ENCODE data around the gene SCGB1C1. TPM values are rescaled to one million over a fixed set of nuclear protein-coding genes. Genes with fewer than 3 reads are reported as not detected.

Gene SCGB1C1
- total RNA-seq, 1 experiment from 2014 or later, result not detected

GRCh38 chr11:223026-223789 lies 30.3 kb downstream of the SCGB1C1 start:
- no peaks in the 10 kb centered on the region for H3K4me1 ChIP-seq (ENCODE audit: control insufficient read depth in 1 of 2, insufficient read depth in 2 of 2, low read length in 2 of 2)
- H3K36me3 ChIP-seq (ENCODE audit: control insufficient read depth in 1 of 2, insufficient read depth in 2 of 2, low read length in 2 of 2), result no peaks in the 10 kb centered on the region
- TF ChIP-seq MAX (IDR thresholded peaks at IDR 0.05) (no peak), REST (IDR thresholded peaks at IDR 0.05; ENCODE audit: low read depth) (no peak), POLR2AphosphoS5 (IDR thresholded peaks at IDR 0.05; ENCODE audit: low read depth, low read length) (no peak), EGR1 (IDR thresholded peaks at IDR 0.05; ENCODE audit: low read depth) (no peak), ZNF274 (IDR thresholded peaks at IDR 0.05; ENCODE audit: low read depth, low read length) (no peak), CBX3 (IDR thresholded peaks at IDR 0.05; ENCODE audit: low read depth) (no peak), TCF7L2 (IDR thresholded peaks at IDR 0.05; ENCODE audit: borderline replicate concordance, extremely low read depth, insufficient read depth, insufficient read length) (no peak), EZH2phosphoT487 (IDR thresholded peaks at IDR 0.05; ENCODE audit: borderline replicate concordance) (no peak), RAD21 (IDR thresholded peaks at IDR 0.05; ENCODE audit: low read depth) (no peak), CTCF (IDR thresholded peaks at IDR 0.05 in 2 of 3, conservative IDR thresholded peaks at IDR 0.05 in 1 of 3; ENCODE audit: borderline replicate concordance in 1 of 3, insufficient read depth in 1 of 3, low read depth in 2 of 3, low read length in 2 of 3) (no peak), SIN3A (IDR thresholded peaks at IDR 0.05; ENCODE audit: low read depth) (no peak), ATF3 (IDR thresholded peaks at IDR 0.05) (no peak), POLR2A (IDR thresholded peaks at IDR 0.05; ENCODE audit: borderline replicate concordance, extremely low read depth, insufficient read depth, insufficient read length) (no peak), ZFX (IDR thresholded peaks at IDR 0.05) (no peak), ELF1 (IDR thresholded peaks at IDR 0.05; ENCODE audit: borderline replicate concordance, low read depth) (no peak), SRF (IDR thresholded peaks at IDR 0.05; ENCODE audit: low read depth) (no peak), ZBTB33 (IDR thresholded peaks at IDR 0.05; ENCODE audit: extremely low read depth, insufficient replicate concordance, low read length) (no peak), YY1 (IDR thresholded peaks at IDR 0.05; ENCODE audit: extremely low read depth, insufficient replicate concordance, low read depth, low read length) (no peak), EZH2 (IDR thresholded peaks at IDR 0.05) (no peak)
- RAD21 ChIA-PET (ENCODE audit: low non-redundant PET in 1 of 2, low total read pairs in 2 of 2, uncharacterized antibody in 2 of 2, unreplicated experiment in 2 of 2), result no interaction called here
- H2AFZ ChIP-seq (ENCODE audit: low read depth, low read length, poor library complexity, severe bottlenecking), result no peak overlapping the region
- no peaks in the 10 kb centered on the region for H3K9me2 ChIP-seq (ENCODE audit: insufficient read depth)
- H4K20me1 ChIP-seq (ENCODE audit: insufficient read depth), result no peaks in the 10 kb centered on the region
- H3K9me3 ChIP-seq (ENCODE audit: control insufficient read depth in 1 of 2, insufficient read depth in 1 of 2, low read depth in 1 of 2, low read length in 2 of 2), result no peaks in the 10 kb centered on the region
- POLR2A ChIA-PET, result interaction anchor here (0.6 kb wide), 1 partner anchor 10 kb away, joined by 3 read pairs; no protein-coding TSS in a partner anchor
- no peak overlapping the region for H3K4me3 ChIP-seq (replicated peaks in 1 of 2; ENCODE audit: low read depth in 1 of 2, low read length in 2 of 2)
- no peak for ATAC-seq
- CTCF ChIA-PET, result no interaction called here
- H3K27ac ChIP-seq (ENCODE audit: low read depth, low read length), result no peak overlapping the region
- no TSS peak for BruUV-seq (replicated peaks)
- H3K9ac ChIP-seq (ENCODE audit: low read length), result no peak overlapping the region
- no peak for DNase-seq (ENCODE audit: low read depth, low spot score)
- no peaks in the 10 kb centered on the region for H3K79me2 ChIP-seq (ENCODE audit: insufficient read depth, low read length)
- H3K27me3 ChIP-seq (ENCODE audit: insufficient read depth, low read length), result no peaks in the 10 kb centered on the region
- intact Hi-C loops (cut with micrococcal nuclease), result no loop called here
- no peak overlapping the region for H3K4me2 ChIP-seq (ENCODE audit: low read length)
